WTC11 (cell line): Measurements from ENCODE around the gene AVEN. TPM values are rescaled to one million over a fixed set of nuclear protein-coding genes. Genes with fewer than 3 reads are reported as not detected.

Experiments
- ATAC-seq: fragments of 200-7000 bp; cut with Tn5 transposase; 2 replicates; pipeline ENCODE4 v1.10.0; 2021; ENCODE audit warnings: mild to moderate bottlenecking, moderate library complexity
- CTCF ChIA-PET: fragments of 300-600 bp; sonication (Branson Sonifier 250); formaldehyde crosslinking; loops from one replicate; lab custom pipeline; 2021; ENCODE audit warnings: antibody characterized with exemption; lab: Charles Lee
- POLR2A ChIA-PET: fragments of 350-600 bp; sonication (Branson Sonifier 250); formaldehyde crosslinking; loops from one replicate; lab custom pipeline; 2021; ENCODE audit warnings: antibody characterized with exemption; lab: Charles Lee
- DNase-seq: peaks from one replicate; pipeline ENCODE4 v3.0.0; 2021; ENCODE audit warnings: low spot score
- H3K27ac Mint-ChIP-seq: 2 replicates; pipeline ENCODE4 v1.8.0; 2021; ENCODE audit warnings: mixed read lengths
- H3K27me3 Mint-ChIP-seq: 2 replicates; pipeline ENCODE4 v1.8.0; 2021; ENCODE audit warnings: low read depth, mild to moderate bottlenecking, moderate library complexity, mixed read lengths
- H3K36me3 Mint-ChIP-seq: 2 replicates; pipeline ENCODE4 v1.8.0; 2021; ENCODE audit warnings: mixed read lengths
- H3K4me1 Mint-ChIP-seq: 2 replicates; pipeline ENCODE4 v1.8.0; 2022; ENCODE audit warnings: mixed read lengths
- H3K4me3 Mint-ChIP-seq: 2 replicates; pipeline ENCODE4 v1.8.0; 2021; ENCODE audit warnings: mild to moderate bottlenecking, moderate library complexity, mixed read lengths
- H3K9me3 Mint-ChIP-seq: 2 replicates; pipeline ENCODE4 v1.8.0; 2021; ENCODE audit warnings: mixed read lengths
- ELF4 ChIP-seq: sonication (generic); formaldehyde crosslinking; IDR thresholded peaks from 2 replicates; pipeline ENCODE4 v1.8.1; 2022; ENCODE audit warnings: low read depth, mild to moderate bottlenecking, moderate library complexity, missing genetic modification reagents
- KAT7 ChIP-seq: sonication (generic); formaldehyde crosslinking; IDR thresholded peaks from 2 replicates; pipeline ENCODE4 v1.8.1; 2023; ENCODE audit warnings: missing genetic modification reagents, mild to moderate bottlenecking, borderline replicate concordance
- SP1 ChIP-seq: sonication (generic); formaldehyde crosslinking; conservative IDR thresholded peaks from 2 replicates; pipeline ENCODE4 v1.8.1; 2022; ENCODE audit warnings: missing genetic modification reagents
- TEAD1 ChIP-seq: sonication (generic); formaldehyde crosslinking; IDR thresholded peaks from 2 replicates; pipeline ENCODE4 v1.8.0; 2022; ENCODE audit warnings: mild to moderate bottlenecking, missing genetic modification reagents
- ZNF232 ChIP-seq: sonication (generic); formaldehyde crosslinking; IDR thresholded peaks from 2 replicates; pipeline ENCODE4 v1.8.0; 2022; ENCODE audit warnings: mild to moderate bottlenecking, missing genetic modification reagents
- ZNF263 ChIP-seq: sonication (generic); formaldehyde crosslinking; IDR thresholded peaks from 2 replicates; pipeline ENCODE4 v1.8.1; 2022; ENCODE audit warnings: low read depth, mild to moderate bottlenecking, moderate library complexity, missing genetic modification reagents
- total RNA-seq: library from RNA; stranded (reverse); gene quantifications from 3 replicates; pipeline ENCODE4 v1.2.3, GENCODE V29; 2021
- TF ChIP-seq, protein P1 (sequence below): fragments of 250-450 bp; sonication (Bioruptor Pico); IDR thresholded peaks from 2 replicates; pipeline ENCODE4 v1.9.0; 2021; ENCODE audit warnings: mild to moderate bottlenecking, borderline replicate concordance
- TF ChIP-seq, protein P2 (sequence below): sonication (generic); formaldehyde crosslinking; IDR thresholded peaks from 2 replicates; pipeline ENCODE4 v1.8.1; 2023; ENCODE audit warnings: mild to moderate bottlenecking, missing genetic modification reagents
- TF ChIP-seq, protein P3 (sequence below): fragments of 250-450 bp; sonication (Bioruptor Pico); conservative IDR thresholded peaks from 2 replicates; pipeline ENCODE4 v1.9.0; 2021; ENCODE audit warnings: mild to moderate bottlenecking
- TF ChIP-seq, protein P4 (sequence below): sonication (generic); formaldehyde crosslinking; IDR thresholded peaks from 2 replicates; pipeline ENCODE4 v1.8.1; 2023; ENCODE audit warnings: mild to moderate bottlenecking, missing genetic modification reagents, moderate library complexity
- TF ChIP-seq, protein P5 (sequence below): sonication (generic); formaldehyde crosslinking; IDR thresholded peaks from 2 replicates; pipeline ENCODE4 v1.8.0; 2023; ENCODE audit warnings: missing genetic modification reagents, mild to moderate bottlenecking, borderline replicate concordance
- TF ChIP-seq, protein P6 (sequence below): sonication (generic); formaldehyde crosslinking; IDR thresholded peaks from 2 replicates; pipeline ENCODE4 v1.8.1; 2022; ENCODE audit warnings: missing genetic modification reagents, borderline replicate concordance

AVEN gene
- total RNA-seq, 1 experiment from 2014 or later: 12.4 TPM

DNA sequence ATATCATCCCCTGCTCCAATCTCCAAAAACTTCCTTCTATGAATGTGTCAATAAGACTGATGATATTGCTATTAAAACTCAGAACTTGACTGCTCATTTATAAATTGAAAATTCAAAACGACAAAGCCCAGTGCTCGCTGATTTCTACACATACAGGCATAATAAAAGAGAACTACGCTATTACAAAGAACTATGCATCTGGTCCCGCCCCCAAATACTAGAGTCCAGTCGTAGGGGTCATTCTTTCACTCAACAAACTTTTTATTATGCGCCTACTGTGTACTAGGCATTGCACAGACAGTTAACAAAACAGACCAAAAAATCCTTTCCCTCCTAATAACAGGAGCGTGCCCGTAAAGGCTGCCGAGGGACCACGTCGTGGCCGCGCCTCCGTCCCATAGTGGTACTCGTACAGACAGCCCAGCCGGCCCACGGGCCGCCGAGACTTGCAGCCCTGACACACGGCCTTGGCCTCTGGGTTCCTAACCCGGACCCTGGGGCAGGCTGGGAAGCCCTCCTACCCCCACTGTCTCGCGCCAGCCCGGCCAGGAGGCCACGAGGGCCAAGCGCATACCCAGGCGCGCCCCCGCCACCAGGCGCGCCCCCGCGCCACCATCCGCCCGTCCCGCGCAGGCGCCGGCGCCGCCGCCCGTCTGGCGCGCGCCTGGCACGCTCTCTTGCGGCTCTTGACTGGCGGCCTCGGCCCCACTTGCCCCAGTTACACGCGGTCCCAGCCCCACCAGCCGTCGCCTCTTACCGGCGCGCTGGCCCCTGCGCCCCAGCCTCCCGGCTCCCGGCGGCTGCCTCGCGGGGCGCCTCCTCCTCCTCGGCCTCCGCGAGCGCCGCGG is 757 bp downstream of the AVEN start (continued):
- TF ChIP-seq, protein P1, sequence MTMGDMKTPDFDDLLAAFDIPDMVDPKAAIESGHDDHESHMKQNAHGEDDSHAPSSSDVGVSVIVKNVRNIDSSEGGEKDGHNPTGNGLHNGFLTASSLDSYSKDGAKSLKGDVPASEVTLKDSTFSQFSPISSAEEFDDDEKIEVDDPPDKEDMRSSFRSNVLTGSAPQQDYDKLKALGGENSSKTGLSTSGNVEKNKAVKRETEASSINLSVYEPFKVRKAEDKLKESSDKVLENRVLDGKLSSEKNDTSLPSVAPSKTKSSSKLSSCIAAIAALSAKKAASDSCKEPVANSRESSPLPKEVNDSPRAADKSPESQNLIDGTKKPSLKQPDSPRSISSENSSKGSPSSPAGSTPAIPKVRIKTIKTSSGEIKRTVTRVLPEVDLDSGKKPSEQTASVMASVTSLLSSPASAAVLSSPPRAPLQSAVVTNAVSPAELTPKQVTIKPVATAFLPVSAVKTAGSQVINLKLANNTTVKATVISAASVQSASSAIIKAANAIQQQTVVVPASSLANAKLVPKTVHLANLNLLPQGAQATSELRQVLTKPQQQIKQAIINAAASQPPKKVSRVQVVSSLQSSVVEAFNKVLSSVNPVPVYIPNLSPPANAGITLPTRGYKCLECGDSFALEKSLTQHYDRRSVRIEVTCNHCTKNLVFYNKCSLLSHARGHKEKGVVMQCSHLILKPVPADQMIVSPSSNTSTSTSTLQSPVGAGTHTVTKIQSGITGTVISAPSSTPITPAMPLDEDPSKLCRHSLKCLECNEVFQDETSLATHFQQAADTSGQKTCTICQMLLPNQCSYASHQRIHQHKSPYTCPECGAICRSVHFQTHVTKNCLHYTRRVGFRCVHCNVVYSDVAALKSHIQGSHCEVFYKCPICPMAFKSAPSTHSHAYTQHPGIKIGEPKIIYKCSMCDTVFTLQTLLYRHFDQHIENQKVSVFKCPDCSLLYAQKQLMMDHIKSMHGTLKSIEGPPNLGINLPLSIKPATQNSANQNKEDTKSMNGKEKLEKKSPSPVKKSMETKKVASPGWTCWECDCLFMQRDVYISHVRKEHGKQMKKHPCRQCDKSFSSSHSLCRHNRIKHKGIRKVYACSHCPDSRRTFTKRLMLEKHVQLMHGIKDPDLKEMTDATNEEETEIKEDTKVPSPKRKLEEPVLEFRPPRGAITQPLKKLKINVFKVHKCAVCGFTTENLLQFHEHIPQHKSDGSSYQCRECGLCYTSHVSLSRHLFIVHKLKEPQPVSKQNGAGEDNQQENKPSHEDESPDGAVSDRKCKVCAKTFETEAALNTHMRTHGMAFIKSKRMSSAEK: no peak
- 0 out of 2 replicates have a peak, but pooled peaks have one; percentile 18 for TF ChIP-seq SP1 (CRISPR knock-in tag)
- no peak for TF ChIP-seq ELF4
- TF ChIP-seq, protein P2, sequence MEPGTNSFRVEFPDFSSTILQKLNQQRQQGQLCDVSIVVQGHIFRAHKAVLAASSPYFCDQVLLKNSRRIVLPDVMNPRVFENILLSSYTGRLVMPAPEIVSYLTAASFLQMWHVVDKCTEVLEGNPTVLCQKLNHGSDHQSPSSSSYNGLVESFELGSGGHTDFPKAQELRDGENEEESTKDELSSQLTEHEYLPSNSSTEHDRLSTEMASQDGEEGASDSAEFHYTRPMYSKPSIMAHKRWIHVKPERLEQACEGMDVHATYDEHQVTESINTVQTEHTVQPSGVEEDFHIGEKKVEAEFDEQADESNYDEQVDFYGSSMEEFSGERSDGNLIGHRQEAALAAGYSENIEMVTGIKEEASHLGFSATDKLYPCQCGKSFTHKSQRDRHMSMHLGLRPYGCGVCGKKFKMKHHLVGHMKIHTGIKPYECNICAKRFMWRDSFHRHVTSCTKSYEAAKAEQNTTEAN (CRISPR knock-in tag): peak; percentile 49; the same call in 1 of the 2 replicates
- 0 out of 2 replicates have a peak, but pooled peaks have one; percentile 43 for TF ChIP-seq KAT7 (CRISPR knock-in tag)
- TF ChIP-seq, all 79 proteins: peak for 11

DNA sequence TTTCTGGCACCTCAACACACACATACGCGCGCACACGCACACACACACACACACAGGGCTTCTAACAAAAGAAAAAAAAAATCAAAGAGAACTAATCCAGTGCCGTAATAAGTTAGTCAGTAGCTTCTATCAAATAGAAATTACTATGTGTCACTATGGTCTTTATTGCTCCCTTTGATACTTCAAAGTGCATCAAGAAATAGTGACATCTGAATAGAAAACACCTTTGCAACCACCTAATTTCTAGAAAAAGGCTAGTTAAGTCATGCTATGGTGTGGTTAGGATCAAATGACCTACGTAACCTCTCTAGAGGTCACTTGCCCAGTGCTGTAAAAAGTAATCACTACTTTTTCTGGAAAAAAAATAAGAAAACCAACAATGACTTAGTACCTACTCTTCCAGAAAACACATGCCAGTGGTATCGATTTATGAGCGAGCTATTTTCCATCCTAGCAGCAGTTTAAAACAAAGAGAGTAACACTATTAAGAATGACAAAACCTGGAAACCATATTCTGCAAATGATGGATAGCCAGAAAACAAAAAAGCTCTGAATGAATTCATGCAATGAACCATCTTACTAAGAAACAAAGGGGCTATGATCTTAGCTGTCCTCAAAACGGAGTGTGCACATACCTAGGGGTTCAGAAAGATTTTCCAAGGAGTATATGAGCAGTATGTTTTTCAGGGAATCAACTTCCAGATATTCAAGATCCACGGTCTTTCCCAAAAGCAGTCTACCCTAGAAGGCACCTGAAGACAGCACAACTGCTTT is 6.8 kb downstream of the AVEN start:
- ChIA-PET POLR2A (no interaction called here), CTCF (no interaction called here)
- H3K27ac Mint-ChIP-seq: no peak overlapping the region
- DNase-seq: no peak
- H3K36me3 Mint-ChIP-seq: peaks cover 16% of the 10 kb centered on the region
- H3K4me1 Mint-ChIP-seq: no peaks in the 10 kb centered on the region
- no peaks in the 10 kb centered on the region for H3K27me3 Mint-ChIP-seq
- ATAC-seq: no peak
- peaks cover 17% of the 10 kb centered on the region for H3K9me3 Mint-ChIP-seq
- H3K4me3 Mint-ChIP-seq: no peak overlapping the region
- TF ChIP-seq ZNF232: no peak
- TF ChIP-seq, protein P3, sequence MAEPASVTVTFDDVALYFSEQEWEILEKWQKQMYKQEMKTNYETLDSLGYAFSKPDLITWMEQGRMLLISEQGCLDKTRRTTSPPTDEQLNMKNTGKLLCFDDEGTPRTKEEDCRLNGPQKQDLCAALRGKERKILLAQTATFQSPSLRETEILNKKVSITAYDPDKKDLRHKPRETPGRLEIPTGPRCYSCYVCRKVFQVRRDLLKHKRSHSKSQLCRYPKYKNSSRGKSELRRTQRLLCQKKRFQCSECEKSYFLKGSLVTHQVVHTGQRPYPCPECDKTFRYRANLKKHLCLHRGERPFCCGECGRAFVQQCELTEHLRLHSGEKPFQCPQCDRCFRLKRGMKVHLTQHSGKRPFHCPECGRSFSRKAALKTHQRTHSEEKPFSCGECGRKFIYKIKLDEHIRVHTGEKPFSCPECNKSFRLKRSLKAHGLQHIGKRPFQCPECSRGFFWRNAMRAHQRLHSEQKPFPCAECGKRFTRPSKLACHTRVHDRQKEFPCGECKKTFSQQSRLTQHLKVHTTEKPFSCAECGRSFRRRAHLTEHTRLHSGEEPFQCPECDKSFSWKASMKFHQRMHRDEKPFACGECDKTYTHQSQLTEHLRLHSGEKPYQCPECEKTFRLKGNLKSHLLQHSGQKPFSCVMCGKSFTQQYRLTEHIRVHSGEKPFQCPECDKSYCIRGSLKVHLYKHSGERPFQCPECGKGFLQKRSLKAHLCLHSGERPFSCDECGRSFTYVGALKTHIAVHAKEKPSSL: no peak
- TF ChIP-seq ZNF263: no peak
- TF ChIP-seq, protein P1: no peak
- TF ChIP-seq, protein P4, sequence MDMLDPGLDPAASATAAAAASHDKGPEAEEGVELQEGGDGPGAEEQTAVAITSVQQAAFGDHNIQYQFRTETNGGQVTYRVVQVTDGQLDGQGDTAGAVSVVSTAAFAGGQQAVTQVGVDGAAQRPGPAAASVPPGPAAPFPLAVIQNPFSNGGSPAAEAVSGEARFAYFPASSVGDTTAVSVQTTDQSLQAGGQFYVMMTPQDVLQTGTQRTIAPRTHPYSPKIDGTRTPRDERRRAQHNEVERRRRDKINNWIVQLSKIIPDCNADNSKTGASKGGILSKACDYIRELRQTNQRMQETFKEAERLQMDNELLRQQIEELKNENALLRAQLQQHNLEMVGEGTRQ (CRISPR knock-in tag): no peak
- no peak for TF ChIP-seq TEAD1 (CRISPR knock-in tag)
- TF ChIP-seq, protein P5, sequence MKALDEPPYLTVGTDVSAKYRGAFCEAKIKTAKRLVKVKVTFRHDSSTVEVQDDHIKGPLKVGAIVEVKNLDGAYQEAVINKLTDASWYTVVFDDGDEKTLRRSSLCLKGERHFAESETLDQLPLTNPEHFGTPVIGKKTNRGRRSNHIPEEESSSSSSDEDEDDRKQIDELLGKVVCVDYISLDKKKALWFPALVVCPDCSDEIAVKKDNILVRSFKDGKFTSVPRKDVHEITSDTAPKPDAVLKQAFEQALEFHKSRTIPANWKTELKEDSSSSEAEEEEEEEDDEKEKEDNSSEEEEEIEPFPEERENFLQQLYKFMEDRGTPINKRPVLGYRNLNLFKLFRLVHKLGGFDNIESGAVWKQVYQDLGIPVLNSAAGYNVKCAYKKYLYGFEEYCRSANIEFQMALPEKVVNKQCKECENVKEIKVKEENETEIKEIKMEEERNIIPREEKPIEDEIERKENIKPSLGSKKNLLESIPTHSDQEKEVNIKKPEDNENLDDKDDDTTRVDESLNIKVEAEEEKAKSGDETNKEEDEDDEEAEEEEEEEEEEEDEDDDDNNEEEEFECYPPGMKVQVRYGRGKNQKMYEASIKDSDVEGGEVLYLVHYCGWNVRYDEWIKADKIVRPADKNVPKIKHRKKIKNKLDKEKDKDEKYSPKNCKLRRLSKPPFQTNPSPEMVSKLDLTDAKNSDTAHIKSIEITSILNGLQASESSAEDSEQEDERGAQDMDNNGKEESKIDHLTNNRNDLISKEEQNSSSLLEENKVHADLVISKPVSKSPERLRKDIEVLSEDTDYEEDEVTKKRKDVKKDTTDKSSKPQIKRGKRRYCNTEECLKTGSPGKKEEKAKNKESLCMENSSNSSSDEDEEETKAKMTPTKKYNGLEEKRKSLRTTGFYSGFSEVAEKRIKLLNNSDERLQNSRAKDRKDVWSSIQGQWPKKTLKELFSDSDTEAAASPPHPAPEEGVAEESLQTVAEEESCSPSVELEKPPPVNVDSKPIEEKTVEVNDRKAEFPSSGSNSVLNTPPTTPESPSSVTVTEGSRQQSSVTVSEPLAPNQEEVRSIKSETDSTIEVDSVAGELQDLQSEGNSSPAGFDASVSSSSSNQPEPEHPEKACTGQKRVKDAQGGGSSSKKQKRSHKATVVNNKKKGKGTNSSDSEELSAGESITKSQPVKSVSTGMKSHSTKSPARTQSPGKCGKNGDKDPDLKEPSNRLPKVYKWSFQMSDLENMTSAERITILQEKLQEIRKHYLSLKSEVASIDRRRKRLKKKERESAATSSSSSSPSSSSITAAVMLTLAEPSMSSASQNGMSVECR: no peak
- TF ChIP-seq, protein P6, sequence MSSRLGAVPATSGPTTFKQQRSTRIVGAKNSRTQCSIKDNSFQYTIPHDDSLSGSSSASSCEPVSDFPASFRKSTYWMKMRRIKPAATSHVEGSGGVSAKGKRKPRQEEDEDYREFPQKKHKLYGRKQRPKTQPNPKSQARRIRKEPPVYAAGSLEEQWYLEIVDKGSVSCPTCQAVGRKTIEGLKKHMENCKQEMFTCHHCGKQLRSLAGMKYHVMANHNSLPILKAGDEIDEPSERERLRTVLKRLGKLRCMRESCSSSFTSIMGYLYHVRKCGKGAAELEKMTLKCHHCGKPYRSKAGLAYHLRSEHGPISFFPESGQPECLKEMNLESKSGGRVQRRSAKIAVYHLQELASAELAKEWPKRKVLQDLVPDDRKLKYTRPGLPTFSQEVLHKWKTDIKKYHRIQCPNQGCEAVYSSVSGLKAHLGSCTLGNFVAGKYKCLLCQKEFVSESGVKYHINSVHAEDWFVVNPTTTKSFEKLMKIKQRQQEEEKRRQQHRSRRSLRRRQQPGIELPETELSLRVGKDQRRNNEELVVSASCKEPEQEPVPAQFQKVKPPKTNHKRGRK (CRISPR knock-in tag): no peak
